ENCODE results near the gene AIP.

AIP gene

GRCh38 chr11:67498544-67498972, 15.7 kb downstream of the AIP start:
- Histone ChIP-seq H3K4me1 (ENCODE audit: low read length) (0 out of 2 replicates have a peak, but pooled peaks cover under 1% of the 10 kb centered on the region), H3K36me3 (replicated peaks; ENCODE audit: low read depth, low read length) (peaks cover 73% of the 10 kb centered on the region), H3K27me3 (ENCODE audit: low read depth, low read length) (no peaks in the 10 kb centered on the region), H2AFZ (ENCODE audit: low read depth, low read length) (no peak overlapping the region), H3K9me3 (ENCODE audit: insufficient read depth, low read length) (no peaks in the 10 kb centered on the region), H3K79me2 (ENCODE audit: low read length) (peaks cover 2% of the 10 kb centered on the region; the same call in 1 of the 2 replicates), H4K20me1 (ENCODE audit: insufficient read depth, low read length) (peaks cover 21% of the 10 kb centered on the region), H3K9ac (ENCODE audit: low read length) (no peak overlapping the region), H3K4me3 (ENCODE audit: low read length) (no peak overlapping the region), H3K27ac (ENCODE audit: low read length) (no peak overlapping the region), H3K4me2 (ENCODE audit: low read length) (no peak overlapping the region)
- TF ChIP-seq, protein P1, sequence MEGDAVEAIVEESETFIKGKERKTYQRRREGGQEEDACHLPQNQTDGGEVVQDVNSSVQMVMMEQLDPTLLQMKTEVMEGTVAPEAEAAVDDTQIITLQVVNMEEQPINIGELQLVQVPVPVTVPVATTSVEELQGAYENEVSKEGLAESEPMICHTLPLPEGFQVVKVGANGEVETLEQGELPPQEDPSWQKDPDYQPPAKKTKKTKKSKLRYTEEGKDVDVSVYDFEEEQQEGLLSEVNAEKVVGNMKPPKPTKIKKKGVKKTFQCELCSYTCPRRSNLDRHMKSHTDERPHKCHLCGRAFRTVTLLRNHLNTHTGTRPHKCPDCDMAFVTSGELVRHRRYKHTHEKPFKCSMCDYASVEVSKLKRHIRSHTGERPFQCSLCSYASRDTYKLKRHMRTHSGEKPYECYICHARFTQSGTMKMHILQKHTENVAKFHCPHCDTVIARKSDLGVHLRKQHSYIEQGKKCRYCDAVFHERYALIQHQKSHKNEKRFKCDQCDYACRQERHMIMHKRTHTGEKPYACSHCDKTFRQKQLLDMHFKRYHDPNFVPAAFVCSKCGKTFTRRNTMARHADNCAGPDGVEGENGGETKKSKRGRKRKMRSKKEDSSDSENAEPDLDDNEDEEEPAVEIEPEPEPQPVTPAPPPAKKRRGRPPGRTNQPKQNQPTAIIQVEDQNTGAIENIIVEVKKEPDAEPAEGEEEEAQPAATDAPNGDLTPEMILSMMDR (IDR thresholded peaks at IDR 0.05; ENCODE audit: low read depth, low read length) = no peak
- TF ChIP-seq EZH2phosphoT487 (IDR thresholded peaks at IDR 0.05; ENCODE audit: low read depth) = no peak

GRCh38 chr11:67499808-67500483, 17.1 kb downstream of the AIP start:
- Histone ChIP-seq H3K79me2 (ENCODE audit: low read length) (peaks cover 16% of the 10 kb centered on the region), H3K36me3 (replicated peaks; ENCODE audit: low read depth, low read length) (peaks cover 61% of the 10 kb centered on the region), H4K20me1 (ENCODE audit: insufficient read depth, low read length) (peaks cover 26% of the 10 kb centered on the region), H3K27ac (ENCODE audit: low read length) (no peak overlapping the region), H3K9ac (ENCODE audit: low read length) (no peak overlapping the region), H2AFZ (ENCODE audit: low read depth, low read length) (no peak overlapping the region), H3K4me3 (ENCODE audit: low read length) (no peak overlapping the region), H3K4me1 (ENCODE audit: low read length) (peaks cover 6% of the 10 kb centered on the region; the same call in 1 of the 2 replicates), H3K27me3 (ENCODE audit: low read depth, low read length) (no peaks in the 10 kb centered on the region), H3K9me3 (ENCODE audit: insufficient read depth, low read length) (no peaks in the 10 kb centered on the region), H3K4me2 (ENCODE audit: low read length) (no peak overlapping the region)
- TF ChIP-seq, protein P1 (IDR thresholded peaks at IDR 0.05; ENCODE audit: low read depth, low read length) = no peak
- no peak for TF ChIP-seq EZH2phosphoT487 (IDR thresholded peaks at IDR 0.05; ENCODE audit: low read depth)

DNA sequence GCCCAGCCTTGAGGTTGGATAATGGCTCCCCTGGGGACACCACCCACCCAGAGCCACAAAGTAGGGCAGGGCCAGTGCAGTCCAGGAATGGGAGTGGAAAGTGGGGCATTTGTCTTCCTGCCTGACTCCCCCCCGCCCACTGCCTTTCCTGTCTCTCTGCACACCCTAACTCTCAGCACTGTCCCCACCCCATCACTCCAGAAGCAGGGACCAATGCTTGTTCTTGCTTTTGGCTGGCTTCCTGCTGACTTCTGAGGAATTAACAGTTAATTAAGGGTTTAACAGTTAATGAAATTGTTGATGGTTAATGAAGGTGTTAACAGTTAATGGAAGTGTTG, 17.6 kb downstream of the AIP start:
- TF ChIP-seq EZH2phosphoT487 (IDR thresholded peaks at IDR 0.05; ENCODE audit: low read depth) = no peak
- TF ChIP-seq, protein P1 (IDR thresholded peaks at IDR 0.05; ENCODE audit: low read depth, low read length) = no peak
- Histone ChIP-seq H3K4me1 (ENCODE audit: low read length) (peaks cover 8% of the 10 kb centered on the region), H3K27ac (ENCODE audit: low read length) (no peak overlapping the region), H3K36me3 (replicated peaks; ENCODE audit: low read depth, low read length) (peaks cover 56% of the 10 kb centered on the region), H4K20me1 (ENCODE audit: insufficient read depth, low read length) (peaks cover 26% of the 10 kb centered on the region), H3K79me2 (ENCODE audit: low read length) (peaks cover 16% of the 10 kb centered on the region), H3K27me3 (ENCODE audit: low read depth, low read length) (no peaks in the 10 kb centered on the region), H3K9ac (ENCODE audit: low read length) (no peak overlapping the region), H2AFZ (ENCODE audit: low read depth, low read length) (no peak overlapping the region), H3K9me3 (ENCODE audit: insufficient read depth, low read length) (no peaks in the 10 kb centered on the region), H3K4me2 (ENCODE audit: low read length) (no peak overlapping the region), H3K4me3 (ENCODE audit: low read length) (no peak overlapping the region)

GRCh38 chr11:67500831-67501715, 18.2 kb downstream of the AIP start:
- Histone ChIP-seq H3K79me2 (ENCODE audit: low read length) (peaks cover 16% of the 10 kb centered on the region), H3K4me1 (ENCODE audit: low read length) (peaks cover 14% of the 10 kb centered on the region), H4K20me1 (ENCODE audit: insufficient read depth, low read length) (peaks cover 26% of the 10 kb centered on the region), H3K27me3 (ENCODE audit: low read depth, low read length) (no peaks in the 10 kb centered on the region), H3K9ac (ENCODE audit: low read length) (no peak overlapping the region), H2AFZ (ENCODE audit: low read depth, low read length) (no peak overlapping the region), H3K4me3 (ENCODE audit: low read length) (no peak overlapping the region), H3K36me3 (replicated peaks; ENCODE audit: low read depth, low read length) (peaks cover 51% of the 10 kb centered on the region), H3K27ac (ENCODE audit: low read length) (no peak overlapping the region), H3K9me3 (ENCODE audit: insufficient read depth, low read length) (no peaks in the 10 kb centered on the region), H3K4me2 (ENCODE audit: low read length) (no peak overlapping the region)
- TF ChIP-seq, protein P1 (IDR thresholded peaks at IDR 0.05; ENCODE audit: low read depth, low read length) = no peak
